Spinal cord (tissue), 10 donors: ENCODE data around the gene SPTBN4. TPM values are rescaled to one million over a fixed set of nuclear protein-coding genes. Genes with fewer than 3 reads are reported as not detected.
"Not testable (repeated sequence)": the region's sequence is repeated elsewhere in the genome, so short reads cannot be mapped to it uniquely, and the experiment has no call there.

ENCODE experiments used
- DNase-seq, 6 donors: peaks; one replicate each; pipeline versions ENCODE4 v3.0.0 to v3.0.0-alpha.2; 2013 to 2015; ENCODE audit warnings: low spot score in 6 of 6, low read depth in 4 of 6
- H3K27ac ChIP-seq: one replicate; pipeline ENCODE4 v1.5.1; 2013; ENCODE audit warnings: low read depth, low read length, control low read depth
- H3K27me3 ChIP-seq: one replicate; pipeline ENCODE4 v1.6.1; 2013; ENCODE audit warnings: low read length; ENCODE audit not compliant: control insufficient read depth, insufficient read depth
- H3K36me3 ChIP-seq: one replicate; pipeline ENCODE4 v1.6.1; 2013; ENCODE audit warnings: low read length; ENCODE audit not compliant: control insufficient read depth, insufficient read depth
- H3K4me1 ChIP-seq: one replicate; pipeline ENCODE4 v1.6.1; 2013; ENCODE audit warnings: low read length; ENCODE audit not compliant: control insufficient read depth, insufficient read depth
- H3K4me3 ChIP-seq: one replicate; pipeline ENCODE4 v1.5.1; 2013; ENCODE audit warnings: low read depth, low read length, control low read depth
- H3K9me3 ChIP-seq: one replicate; pipeline ENCODE4 v1.6.1; 2013; ENCODE audit warnings: low read length; ENCODE audit not compliant: control insufficient read depth, insufficient read depth
- WGBS: methylation state at CpG from one replicate; pipeline ENCODE4 v1.1.5; 2013; ENCODE audit warnings: missing lambda C conversion rate; ENCODE audit not compliant: insufficient coverage; 5-methylcytosine and 5-hydroxymethylcytosine counted together
- polyA plus RNA-seq, 2 donors: library from polyadenylated mRNA; unstranded; fragments of 120-200 nt; gene quantifications; one replicate each; pipeline ENCODE4 v1.2.1, GENCODE V29; 2013; ENCODE audit not compliant: insufficient read length in 2 of 2
- total RNA-seq, 2 donors: library from RNA; depleted of rRNA in 1 of 2; stranded (reverse); fragments of 120-200 nt in 1 of 2; fragments of >200 nt in 1 of 2; gene quantifications; one replicate each; pipeline versions ENCODE4 v1.2.3 to v1.2.4, GENCODE V29; 2013 to 2014
- donor health status: healthy.

The SPTBN4 gene
- total and polyA plus RNA-seq, 4 donors = 13.9 to 43.8 (median 28.1) TPM

DNA sequence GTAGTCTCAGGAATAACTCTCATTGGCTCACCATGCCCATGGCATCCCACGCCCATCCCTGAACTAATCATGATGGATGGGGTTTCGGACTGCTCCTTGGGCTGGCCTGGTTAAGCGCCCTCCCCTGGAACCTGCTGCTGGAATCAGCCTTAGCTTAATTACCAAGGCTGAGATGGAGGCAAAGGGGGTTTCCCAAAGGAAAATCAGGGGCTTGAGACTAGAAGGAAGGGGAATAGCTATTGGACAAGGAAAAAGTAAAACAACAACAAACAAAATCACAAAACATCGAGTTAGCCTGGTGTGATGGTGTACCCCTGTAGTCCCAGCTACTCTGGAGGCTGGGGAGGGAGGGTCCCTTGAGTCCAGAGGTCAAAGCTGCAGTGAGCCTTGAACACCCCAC lies 84.2 kb downstream of the SPTBN4 start:
- no peak for DNase-seq
- no peaks in the 10 kb centered on the region for H3K9me3 ChIP-seq
- 80% methylated on average over 2 of the region's 4 CpGs for WGBS
- H3K4me1 ChIP-seq = no peaks in the 10 kb centered on the region
- H3K36me3 ChIP-seq = peaks cover 32% of the 10 kb centered on the region
- no peak overlapping the region for H3K4me3 ChIP-seq
- no peak overlapping the region for H3K27ac ChIP-seq
- H3K27me3 ChIP-seq = peaks cover 15% of the 10 kb centered on the region

DNA sequence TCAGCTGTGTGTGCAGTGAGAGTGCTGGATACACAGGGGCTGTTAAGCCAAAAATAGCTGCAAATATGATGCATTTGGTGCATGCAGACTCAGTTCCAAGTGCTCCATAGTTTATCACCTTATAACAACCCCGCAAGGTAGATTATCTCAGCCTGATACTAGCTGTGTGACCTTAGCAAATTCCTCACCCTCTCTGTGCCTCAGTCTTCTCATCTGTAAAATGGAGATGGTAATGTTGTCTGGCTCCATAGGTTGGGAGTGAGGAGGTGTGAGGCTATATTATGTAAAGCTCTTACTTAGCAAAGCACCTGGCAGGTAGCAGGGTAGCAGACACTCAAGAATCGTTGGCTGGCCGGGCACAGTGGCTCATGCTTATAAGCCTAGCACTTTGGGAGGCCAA lies 86.0 kb downstream of the SPTBN4 start:
- Histone ChIP-seq H3K27me3 (peaks cover 15% of the 10 kb centered on the region), H3K9me3 (no peaks in the 10 kb centered on the region), H3K36me3 (peaks cover 45% of the 10 kb centered on the region), H3K27ac (no peak overlapping the region), H3K4me3 (no peak overlapping the region), H3K4me1 (no peaks in the 10 kb centered on the region)
- no peak for DNase-seq
- WGBS = 90% methylated on average over 2 of the region's 3 CpGs

DNA sequence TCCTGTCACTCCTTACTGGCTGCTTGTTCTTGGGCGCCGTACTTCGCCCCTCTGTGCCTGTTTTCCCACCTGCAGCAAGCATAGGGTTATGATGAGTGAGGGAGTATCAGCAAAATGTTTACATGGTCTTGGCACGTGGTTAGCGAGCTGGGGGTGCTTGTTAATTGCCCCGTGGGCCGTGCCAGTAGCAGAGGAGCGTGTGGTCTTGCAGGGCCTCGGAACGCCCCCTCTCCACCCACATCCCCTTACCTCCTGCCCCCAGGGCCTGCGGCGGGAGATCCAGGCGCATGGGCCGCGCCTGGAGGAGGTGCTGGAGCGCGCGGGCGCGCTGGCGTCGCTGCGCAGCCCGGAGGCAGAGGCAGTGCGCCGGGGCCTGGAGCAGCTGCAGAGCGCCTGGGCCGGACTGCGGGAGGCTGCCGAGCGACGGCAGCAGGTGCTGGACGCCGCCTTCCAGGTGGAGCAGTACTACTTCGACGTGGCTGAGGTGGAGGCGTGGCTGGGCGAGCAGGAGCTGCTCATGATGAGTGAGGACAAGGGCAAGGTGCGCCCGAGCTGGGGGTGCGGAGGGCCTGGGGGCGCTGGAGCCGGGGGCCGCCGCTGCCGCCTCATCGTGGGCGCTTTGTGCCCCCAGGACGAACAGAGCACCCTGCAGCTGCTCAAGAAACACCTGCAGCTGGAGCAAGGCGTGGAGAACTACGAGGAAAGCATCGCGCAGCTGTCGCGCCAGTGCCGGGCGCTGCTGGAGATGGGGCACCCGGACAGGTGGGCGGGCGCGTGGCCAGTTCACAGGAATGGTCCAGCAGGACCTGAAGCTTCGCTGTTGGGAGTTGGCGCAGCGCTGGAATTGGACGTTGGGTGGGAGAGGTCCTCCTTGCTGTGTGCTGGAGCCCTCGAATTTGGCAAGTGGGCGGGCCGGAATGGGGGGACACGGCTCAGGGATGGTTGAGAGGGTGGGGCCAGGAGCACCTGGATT lies 87.4 kb downstream of the SPTBN4 start:
- no peaks in the 10 kb centered on the region for H3K9me3 ChIP-seq
- DNase-seq = no peak
- no peaks in the 10 kb centered on the region for H3K4me1 ChIP-seq
- H3K36me3 ChIP-seq = peaks cover 48% of the 10 kb centered on the region
- no peak overlapping the region for H3K4me3 ChIP-seq
- H3K27ac ChIP-seq = no peak overlapping the region
- WGBS = 22% methylated on average over 65 of the region's 69 CpGs
- H3K27me3 ChIP-seq = peaks cover 15% of the 10 kb centered on the region

DNA sequence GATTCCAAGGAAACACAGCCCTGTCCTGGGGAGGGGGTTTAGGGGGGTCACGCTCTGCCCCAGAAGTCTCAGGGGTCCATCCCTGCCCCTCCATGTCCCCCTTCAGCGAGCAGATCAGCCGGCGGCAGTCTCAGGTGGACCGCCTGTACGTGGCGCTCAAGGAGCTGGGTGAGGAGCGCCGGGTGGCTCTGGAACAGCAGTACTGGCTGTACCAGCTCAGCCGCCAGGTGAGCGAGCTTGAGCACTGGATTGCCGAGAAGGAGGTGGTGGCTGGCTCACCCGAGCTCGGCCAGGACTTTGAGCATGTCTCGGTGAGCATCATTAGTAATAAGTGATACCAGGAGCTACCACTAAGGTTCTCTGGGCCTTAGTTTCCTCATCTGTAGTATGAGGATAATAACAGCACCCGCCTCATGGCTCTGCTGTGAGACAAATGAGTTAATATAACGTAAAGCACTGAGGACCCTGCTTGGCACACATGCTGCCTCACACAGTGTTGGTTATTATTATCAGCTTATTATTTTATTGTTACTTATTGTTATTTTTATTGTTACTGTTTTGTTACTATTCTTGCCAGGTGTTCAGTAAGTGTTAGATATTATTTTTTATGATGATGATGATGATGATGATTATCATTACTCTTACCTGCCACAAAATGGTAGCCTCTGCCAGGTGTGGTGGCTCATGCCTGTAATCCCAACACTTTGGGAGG lies 89.3 kb downstream of the SPTBN4 start:
- Histone ChIP-seq H3K36me3 (peaks cover 47% of the 10 kb centered on the region), H3K4me1 (no peaks in the 10 kb centered on the region), H3K27me3 (peaks cover 12% of the 10 kb centered on the region), H3K4me3 (no peak overlapping the region), H3K27ac (no peak overlapping the region), H3K9me3 (no peaks in the 10 kb centered on the region)
- no peak for DNase-seq
- 76% methylated on average over 14 of the region's 17 CpGs for WGBS

DNA sequence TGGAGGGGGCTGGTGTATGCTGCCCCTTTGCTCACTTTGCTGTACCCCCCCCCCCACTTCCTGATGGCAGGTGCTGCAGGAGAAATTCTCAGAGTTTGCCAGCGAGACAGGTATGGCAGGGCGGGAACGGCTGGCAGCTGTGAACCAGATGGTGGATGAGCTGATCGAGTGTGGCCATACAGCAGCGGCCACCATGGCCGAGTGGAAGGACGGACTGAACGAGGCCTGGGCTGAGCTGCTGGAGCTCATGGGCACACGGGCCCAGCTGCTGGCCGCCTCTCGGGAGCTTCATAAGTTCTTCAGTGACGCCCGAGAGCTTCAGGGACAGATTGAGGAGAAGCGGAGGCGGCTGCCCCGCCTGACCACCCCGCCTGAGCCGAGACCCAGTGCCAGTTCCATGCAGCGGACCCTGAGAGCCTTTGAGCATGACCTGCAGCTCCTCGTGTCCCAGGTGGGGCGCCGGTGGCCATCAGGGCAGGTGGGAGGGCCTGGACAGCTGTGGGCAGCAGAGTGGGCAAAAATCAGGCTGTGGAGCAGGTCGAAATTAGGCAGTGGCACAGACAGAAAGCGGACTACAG lies 90.2 kb downstream of the SPTBN4 start:
- Histone ChIP-seq H3K4me1 (no peaks in the 10 kb centered on the region), H3K4me3 (no peak overlapping the region), H3K27ac (no peak overlapping the region), H3K9me3 (no peaks in the 10 kb centered on the region), H3K36me3 (peaks cover 44% of the 10 kb centered on the region), H3K27me3 (peaks cover 12% of the 10 kb centered on the region)
- DNase-seq = no peak
- 83% methylated on average over 24 of the region's 24 CpGs for WGBS

DNA sequence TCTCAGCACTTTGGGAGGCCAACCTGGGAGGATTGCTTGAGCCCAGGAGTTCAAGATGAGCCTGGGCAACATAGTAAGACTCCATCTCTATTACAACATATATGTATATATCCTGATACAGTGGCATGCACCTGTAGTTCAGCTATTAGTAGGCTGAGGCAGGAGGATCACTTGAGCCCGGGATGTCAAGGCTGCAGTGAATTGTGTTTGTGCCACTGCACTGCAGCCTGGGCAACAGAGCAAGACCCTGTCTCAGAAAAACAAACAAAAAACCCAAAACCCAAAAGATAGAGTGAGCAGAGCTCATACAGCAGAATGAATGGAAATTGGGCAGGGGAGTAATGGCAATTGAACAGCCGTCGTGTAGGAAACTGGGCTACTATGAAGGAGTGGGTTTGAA lies 92.6 kb downstream of the SPTBN4 start:
- no peak overlapping the region for H3K27ac ChIP-seq
- DNase-seq = no peak
- peaks cover 37% of the 10 kb centered on the region for H3K36me3 ChIP-seq
- no peaks in the 10 kb centered on the region for H3K9me3 ChIP-seq
- WGBS = no CpG with 5 or more reads among the region's 3 CpGs
- H3K4me1 ChIP-seq = no peaks in the 10 kb centered on the region
- peaks cover 5% of the 10 kb centered on the region for H3K27me3 ChIP-seq
- H3K4me3 ChIP-seq = no peak overlapping the region

DNA sequence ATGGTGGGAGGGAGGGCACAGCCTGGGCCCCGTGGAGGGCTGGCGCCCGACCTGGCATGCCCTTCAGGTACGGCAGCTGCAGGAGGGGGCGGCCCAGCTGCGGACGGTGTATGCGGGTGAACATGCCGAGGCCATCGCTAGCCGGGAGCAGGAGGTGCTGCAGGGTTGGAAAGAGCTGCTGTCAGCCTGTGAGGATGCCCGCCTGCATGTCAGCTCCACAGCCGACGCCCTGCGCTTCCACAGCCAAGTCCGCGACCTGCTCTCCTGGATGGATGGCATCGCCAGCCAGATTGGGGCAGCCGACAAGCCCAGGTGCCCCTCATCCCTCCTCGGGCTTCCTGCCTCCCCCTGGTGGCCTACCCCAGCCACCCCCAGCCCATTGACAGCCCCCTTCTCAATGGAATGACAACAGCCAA lies 93.3 kb downstream of the SPTBN4 start:
- no peak overlapping the region for H3K27ac ChIP-seq
- 60% methylated on average over 20 of the region's 20 CpGs for whole genome bisulfite sequencing
- DNase-seq = no peak

DNA sequence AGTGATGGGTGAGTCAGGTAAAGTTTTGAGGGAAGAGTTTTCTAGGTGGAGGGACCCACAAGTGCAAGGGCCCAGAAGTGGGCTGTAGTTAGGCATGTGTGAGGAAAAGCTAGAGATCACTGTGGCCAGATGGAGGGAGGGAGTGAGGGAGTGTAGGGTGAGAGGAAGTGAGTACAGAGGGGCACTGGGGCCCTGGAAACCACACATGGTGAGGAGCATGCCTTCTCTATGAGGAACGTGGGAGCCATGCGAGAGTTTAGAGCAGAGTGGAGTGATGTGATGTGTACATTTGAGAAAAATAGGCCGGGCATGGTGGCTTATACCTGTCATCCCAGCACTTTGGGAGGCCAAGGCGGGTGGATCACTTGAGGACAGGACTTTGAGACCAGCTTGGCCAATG lies 95.1 kb downstream of the SPTBN4 start:
- Histone ChIP-seq H3K4me3 (no peak overlapping the region), H3K9me3 (no peaks in the 10 kb centered on the region), H3K27ac (no peak overlapping the region), H3K4me1 (no peaks in the 10 kb centered on the region), H3K27me3 (peaks cover 9% of the 10 kb centered on the region), H3K36me3 (peaks cover 31% of the 10 kb centered on the region)
- no peak for DNase-seq
- WGBS = 63% methylated on average over 4 of the region's 4 CpGs

More for the DNA sequence above, 93.3 kb downstream of the SPTBN4 start:
- peaks cover under 1% of the 10 kb centered on the region for H3K27me3 ChIP-seq
- no peaks in the 10 kb centered on the region for H3K9me3 ChIP-seq
- peaks cover 32% of the 10 kb centered on the region for H3K36me3 ChIP-seq
- H3K4me1 ChIP-seq = no peaks in the 10 kb centered on the region
- no peak overlapping the region for H3K4me3 ChIP-seq

DNA sequence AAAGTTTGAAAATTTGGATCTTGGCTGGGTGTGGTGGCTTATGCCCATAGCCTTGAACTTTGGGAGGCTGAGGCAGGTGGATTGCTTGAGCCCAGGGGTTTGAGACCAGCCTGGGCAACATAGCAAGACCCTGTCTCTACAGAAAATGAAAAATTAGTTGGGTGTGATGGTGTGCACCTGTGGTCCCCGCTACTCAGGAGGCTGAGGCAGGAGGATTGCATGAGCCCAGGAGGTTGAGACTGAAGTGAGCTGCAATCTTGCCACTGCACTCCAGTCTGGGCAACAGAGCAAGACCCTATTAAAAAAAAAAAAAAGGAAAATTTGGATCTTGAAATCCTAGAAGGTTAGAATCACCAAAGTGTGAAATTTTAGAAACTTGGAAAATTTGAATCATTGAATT lies 97.7 kb downstream of the SPTBN4 start:
- 89% methylated on average over 1 of the region's 1 CpG for WGBS
- not testable (repeated sequence) for H3K9me3 ChIP-seq, H3K4me1 ChIP-seq, H3K27ac ChIP-seq, DNase-seq, H3K4me3 ChIP-seq
- peaks cover 24% of the 10 kb centered on the region for H3K36me3 ChIP-seq
- peaks cover 28% of the 10 kb centered on the region for H3K27me3 ChIP-seq
